GM19468 (cell line): ENCODE measurements around the gene TNFSF13B.
"Not testable (repeated sequence)": the region's sequence is repeated elsewhere in the genome, so short reads cannot be mapped to it uniquely, and the experiment has no call there.

Source experiments
- ATAC-seq: cut with Tn5 transposase; IDR thresholded peaks from one replicate; pipeline ENCODE4 v1.9.1; 2021; ENCODE audit warnings: mild to moderate bottlenecking, moderate library complexity, moderate number of reproducible peaks; ENCODE audit not compliant: unreplicated experiment; ENCODE audit errors: extremely low read depth

The TNFSF13B gene

GRCh38 chr13:108276060-108276459 lies 6.5 kb downstream of the TNFSF13B start:
- ATAC-seq, result no peak

- no peak for ATAC-seq
Measured at GRCh38 chr13:108278466-108278865, 8.9 kb downstream of the TNFSF13B start.

GRCh38 chr13:108281901-108282300 lies 12.4 kb downstream of the TNFSF13B start:
- ATAC-seq, result no peak

- no peak for ATAC-seq
Measured at GRCh38 chr13:108283110-108283509, 13.6 kb downstream of the TNFSF13B start.

- ATAC-seq, result no peak
Measured at GRCh38 chr13:108288741-108289140, 19.2 kb downstream of the TNFSF13B start.

GRCh38 chr13:108289819-108290218 lies 20.3 kb downstream of the TNFSF13B start:
- no peak for ATAC-seq

GRCh38 chr13:108297114-108297513 lies 27.6 kb downstream of the TNFSF13B start:
- no peak for ATAC-seq

- ATAC-seq, result no peak
Measured at GRCh38 chr13:108302279-108302678, 32.8 kb downstream of the TNFSF13B start.

GRCh38 chr13:108304170-108305016 lies 34.9 kb downstream of the TNFSF13B start:
- no peak for ATAC-seq

GRCh38 chr13:108305655-108306054 lies 36.1 kb downstream of the TNFSF13B start:
- peak; percentile 18 for ATAC-seq

- no peak for ATAC-seq
Measured at GRCh38 chr13:108306860-108307259, 37.3 kb downstream of the TNFSF13B start.

- not testable (repeated sequence) for ATAC-seq
Measured at GRCh38 chr13:108311596-108311995, 42.1 kb downstream of the TNFSF13B start.

- ATAC-seq, result no peak
Measured at GRCh38 chr13:108313382-108313781, 43.9 kb downstream of the TNFSF13B start.

GRCh38 chr13:108315273-108315672 lies 45.8 kb downstream of the TNFSF13B start:
- no peak for ATAC-seq

GRCh38 chr13:108315991-108316390 lies 46.5 kb downstream of the TNFSF13B start:
- no peak for ATAC-seq

GRCh38 chr13:108316413-108316812 lies 46.9 kb downstream of the TNFSF13B start:
- ATAC-seq, result no peak

- peak; percentile 75 for ATAC-seq
Measured at GRCh38 chr13:108322206-108322824, 52.8 kb downstream of the TNFSF13B start.

GRCh38 chr13:108323031-108323430 lies 53.5 kb downstream of the TNFSF13B start:
- no peak for ATAC-seq

- no peak for ATAC-seq
Measured at GRCh38 chr13:108325863-108326262, 56.3 kb downstream of the TNFSF13B start.

GRCh38 chr13:108326309-108326708 lies 56.8 kb downstream of the TNFSF13B start:
- ATAC-seq, result peak; percentile 82

GRCh38 chr13:108328848-108329247 lies 59.3 kb downstream of the TNFSF13B start:
- no peak for ATAC-seq

GRCh38 chr13:108332791-108333190 lies 63.3 kb downstream of the TNFSF13B start:
- no peak for ATAC-seq
